Activated gamma-delta T cell treated with anti-CD3 and anti-CD28 coated beads, Interleukin-2, amount 50 U/mL, for 16 hours (primary cell): ENCODE measurements around the gene KDM2B.

Experiments
- DNase-seq: peaks from one replicate; pipeline ENCODE4 v3.0.0-alpha.2; 2020; ENCODE audit warnings: low read depth

KDM2B gene

GRCh38 chr12:121430833-121431415 lies 149.9 kb downstream of the KDM2B start:
- DNase-seq = no peak

GRCh38 chr12:121428883-121429282 lies 151.9 kb downstream of the KDM2B start:
- DNase-seq = no peak

GRCh38 chr12:121427556-121428050 lies 153.2 kb downstream of the KDM2B start:
- DNase-seq = no peak

- DNase-seq = no peak
Measured at GRCh38 chr12:121424624-121424975, 156.2 kb downstream of the KDM2B start.

GRCh38 chr12:121423682-121424623 lies 156.9 kb downstream of the KDM2B start:
- no peak for DNase-seq

- no peak for DNase-seq
Measured at GRCh38 chr12:121423253-121423652, 157.6 kb downstream of the KDM2B start.

GRCh38 chr12:121420109-121420508 lies 160.7 kb downstream of the KDM2B start:
- no peak for DNase-seq

- DNase-seq = no peak
Measured at GRCh38 chr12:121417847-121418246, 163.0 kb downstream of the KDM2B start.

GRCh38 chr12:121413917-121414316 lies 166.9 kb downstream of the KDM2B start:
- DNase-seq = no peak

- no peak for DNase-seq
Measured at GRCh38 chr12:121405211-121405610, 175.6 kb downstream of the KDM2B start.

GRCh38 chr12:121404734-121405133 lies 176.1 kb downstream of the KDM2B start:
- no peak for DNase-seq

GRCh38 chr12:121403721-121404120 lies 177.1 kb downstream of the KDM2B start:
- DNase-seq = no peak

GRCh38 chr12:121400332-121401139 lies 180.3 kb downstream of the KDM2B start:
- DNase-seq = peak; percentile 31

GRCh38 chr12:121399391-121400331 lies 181.2 kb downstream of the KDM2B start, which contains the start of gene RNF34:
Gene RNF34, plus strand, starts transcription at chr12:121400118. Its CDS starts 95 bp downstream, at chr12:121400213.
- peak; percentile 96 for DNase-seq

- no peak for DNase-seq
Measured at GRCh38 chr12:121398355-121398754, 182.5 kb downstream of the KDM2B start.

- DNase-seq = no peak
Measured at GRCh38 chr12:121397521-121397920, 183.3 kb downstream of the KDM2B start.

- no peak for DNase-seq
Measured at GRCh38 chr12:121392325-121392716, 188.5 kb downstream of the KDM2B start.

- no peak for DNase-seq
Measured at GRCh38 chr12:121391619-121392324, 189.1 kb downstream of the KDM2B start.

GRCh38 chr12:121390856-121391255 lies 190.0 kb downstream of the KDM2B start:
- DNase-seq = no peak

GRCh38 chr12:121388421-121388981 lies 192.3 kb downstream of the KDM2B start:
- no peak for DNase-seq
